Esophagus squamous epithelium (tissue), 5 donors: ENCODE measurements around the gene NBL1. TPM values are rescaled to one million over a fixed set of nuclear protein-coding genes. Genes with fewer than 3 reads are reported as not detected.

Experiments used
- DNase-seq: peaks from one replicate; lab custom pipeline; 2025; lab: John Stamatoyannopoulos, UW
- H3K27ac ChIP-seq, 4 donors: fragments of 200-600 bp; sonication (generic); one replicate each; pipeline ENCODE4 v1.5.1; 2016 to 2019; ENCODE audit warnings: mild to moderate bottlenecking in 1 of 4
- H3K27me3 ChIP-seq, 4 donors: fragments of 200-600 bp; sonication (generic); 1 replicate in 3 of 4; 2 replicates in 1 of 4; pipeline versions ENCODE4 v1.5.1 to v1.6.0; 2017 to 2021; ENCODE audit warnings: antibody characterized with exemption in 1 of 4
- H3K36me3 ChIP-seq, 3 donors: fragments of 200-600 bp; sonication (generic); one replicate each; pipeline ENCODE4 v1.5.1; 2016 to 2019
- H3K4me1 ChIP-seq, 3 donors: fragments of 200-600 bp; sonication (generic); one replicate each; pipeline ENCODE4 v1.5.1; 2017 to 2019
- H3K4me3 ChIP-seq, 4 donors: fragments of 200-600 bp; sonication (generic); 1 replicate in 3 of 4; 2 replicates in 1 of 4; pipeline ENCODE4 v1.5.1; 2016 to 2019; ENCODE audit warnings: mild to moderate bottlenecking in 2 of 4, moderate library complexity in 1 of 4
- H3K9me3 ChIP-seq, 3 donors: fragments of 200-600 bp; sonication (generic); one replicate each; pipeline ENCODE4 v1.5.1; 2016 to 2019
- POLR2A ChIP-seq, 4 donors: fragments of 450-650 bp; IDR thresholded peaks; one replicate each; pipeline ENCODE4 v1.6.1; 2017; ENCODE audit warnings: antibody characterized with exemption in 4 of 4, mild to moderate bottlenecking in 4 of 4, moderate library complexity in 3 of 4
- WGBS, 2 donors: methylation state at CpG; one replicate each; pipeline ENCODE4 v1.1.5; 2018; 5-methylcytosine and 5-hydroxymethylcytosine counted together
- intact Hi-C: fragments of 100-400 bp; cut with DNase I; formaldehyde crosslinking; loops from one replicate; pipeline ENCODE4 v1.15.0; 2022
- total RNA-seq, 4 donors: library from RNA; depleted of rRNA; stranded (reverse); fragments of >200 nt; gene quantifications; one replicate each; pipeline ENCODE4 v1.1.0, GENCODE V29; 2016
- TF ChIP-seq, protein P1 (sequence below), 6 experiments: fragments of 450-650 bp in 4 of 6; fragments of 200-600 bp in 2 of 6; sonication (generic) in 2 of 6; IDR thresholded peaks; one replicate each; pipeline ENCODE4 v1.5.1; 2016 to 2019; ENCODE audit warnings: antibody characterized with exemption in 6 of 6, mild to moderate bottlenecking in 4 of 6, moderate library complexity in 4 of 6
- donor health status: DM: yes; HTN: yes; CAD: no.

Gene NBL1
- total RNA-seq, 4 donors from 2014 or later: 67.8 to 170 (median 95.1) TPM

DNA sequence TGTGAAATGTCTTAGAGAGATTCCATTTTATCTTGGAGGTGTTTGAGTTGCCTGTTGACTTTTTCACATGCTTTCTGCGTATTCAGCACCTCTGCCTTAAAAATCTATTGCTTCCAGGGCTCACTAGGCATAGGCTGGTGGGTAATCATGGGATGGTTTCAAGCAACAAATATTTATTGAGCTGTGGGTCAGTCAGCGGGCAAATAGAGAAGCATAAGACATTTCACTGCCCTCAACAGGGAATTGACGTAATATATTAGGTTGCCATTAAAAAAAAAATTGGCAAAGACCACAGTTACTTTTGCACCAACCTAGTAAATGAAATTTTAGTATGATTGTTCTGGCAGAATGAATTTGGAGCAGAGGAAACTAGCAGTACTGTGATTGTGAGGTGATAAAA, 44.3 kb upstream of the NBL1 start:
- no peaks in the 10 kb centered on the region for H3K9me3 ChIP-seq
- H3K4me3 ChIP-seq: no peak overlapping the region
- no peaks in the 10 kb centered on the region for H3K27me3 ChIP-seq
- peak overlapping the region in 2 of 4 donors; percentile 95 to 97 for H3K27ac ChIP-seq
- DNase-seq: no peak
- peaks cover 0 to 86% (median 24%) of the 10 kb centered on the region in 3 donors for H3K4me1 ChIP-seq
- TF ChIP-seq, protein P1, sequence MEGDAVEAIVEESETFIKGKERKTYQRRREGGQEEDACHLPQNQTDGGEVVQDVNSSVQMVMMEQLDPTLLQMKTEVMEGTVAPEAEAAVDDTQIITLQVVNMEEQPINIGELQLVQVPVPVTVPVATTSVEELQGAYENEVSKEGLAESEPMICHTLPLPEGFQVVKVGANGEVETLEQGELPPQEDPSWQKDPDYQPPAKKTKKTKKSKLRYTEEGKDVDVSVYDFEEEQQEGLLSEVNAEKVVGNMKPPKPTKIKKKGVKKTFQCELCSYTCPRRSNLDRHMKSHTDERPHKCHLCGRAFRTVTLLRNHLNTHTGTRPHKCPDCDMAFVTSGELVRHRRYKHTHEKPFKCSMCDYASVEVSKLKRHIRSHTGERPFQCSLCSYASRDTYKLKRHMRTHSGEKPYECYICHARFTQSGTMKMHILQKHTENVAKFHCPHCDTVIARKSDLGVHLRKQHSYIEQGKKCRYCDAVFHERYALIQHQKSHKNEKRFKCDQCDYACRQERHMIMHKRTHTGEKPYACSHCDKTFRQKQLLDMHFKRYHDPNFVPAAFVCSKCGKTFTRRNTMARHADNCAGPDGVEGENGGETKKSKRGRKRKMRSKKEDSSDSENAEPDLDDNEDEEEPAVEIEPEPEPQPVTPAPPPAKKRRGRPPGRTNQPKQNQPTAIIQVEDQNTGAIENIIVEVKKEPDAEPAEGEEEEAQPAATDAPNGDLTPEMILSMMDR (IDR thresholded peaks at IDR 0.05): no peak
- TF ChIP-seq POLR2A (IDR thresholded peaks at IDR 0.05): no peak
- peaks cover 0 to 19% (median 0%) of the 10 kb centered on the region in 3 donors for H3K36me3 ChIP-seq
- WGBS, 2 donors: 84 to 94% methylated on average over 3 of the region's 3 CpGs
- intact Hi-C loops: no loop called here

DNA sequence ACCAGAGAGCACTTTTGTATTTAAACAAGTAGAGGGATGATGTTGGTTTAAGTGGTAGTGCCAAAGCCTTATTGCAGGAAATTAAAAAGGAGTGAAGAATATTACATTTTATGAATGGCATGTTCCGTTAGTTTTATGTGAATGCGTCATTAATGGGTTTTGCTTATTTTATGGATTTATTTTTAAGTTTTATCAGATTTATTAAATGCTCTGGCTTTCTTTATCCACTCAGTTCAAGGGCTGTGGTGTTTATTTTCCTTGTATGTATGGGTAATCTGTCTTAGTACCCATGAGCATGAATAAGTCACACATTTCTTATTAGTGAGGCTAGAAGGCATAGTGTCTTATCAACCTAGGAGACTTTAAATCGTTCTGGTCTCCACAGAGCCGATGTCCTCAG, 41.6 kb upstream of the NBL1 start:
- Histone ChIP-seq H3K27ac (peak overlapping the region in 3 of 4 donors; percentile 50 to 95 (median 51)), H3K4me1 (peaks cover 0 to 100% (median 31%) of the 10 kb centered on the region in 3 donors)

DNA sequence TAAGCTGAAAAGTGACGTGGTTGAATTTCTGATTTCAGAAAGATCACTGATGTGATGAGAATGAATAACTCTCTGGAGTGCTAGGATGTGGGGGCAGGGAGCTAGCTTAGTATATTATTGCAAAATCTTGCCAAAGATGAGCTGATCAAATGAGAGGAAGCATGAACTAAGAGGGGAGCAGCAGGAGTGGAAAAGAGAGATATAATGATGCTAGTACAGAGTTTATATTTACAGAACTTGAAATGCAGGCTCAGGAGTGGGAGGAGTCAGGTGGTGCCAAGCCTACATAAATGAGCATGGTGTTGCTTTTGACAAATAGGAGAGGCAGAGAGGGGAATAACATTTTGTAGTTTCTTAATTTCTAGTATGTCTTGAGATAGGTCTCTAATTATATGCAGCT, 38.1 kb upstream of the NBL1 start:
- 43 to 82% methylated on average over 1 of the region's 1 CpG for WGBS, 2 donors
- Histone ChIP-seq H3K4me1 (peaks cover 0 to 95% (median 13%) of the 10 kb centered on the region in 3 donors), H3K27ac (peak overlapping the region; percentile 14 to 60 (median 52)), H3K4me3 (no peak overlapping the region), H3K36me3 (peaks cover 0 to 18% (median 0%) of the 10 kb centered on the region in 3 donors), H3K9me3 (no peaks in the 10 kb centered on the region), H3K27me3 (no peaks in the 10 kb centered on the region)
- DNase-seq: no peak
- intact Hi-C loops: no loop called here
- no peak for TF ChIP-seq POLR2A (IDR thresholded peaks at IDR 0.05)
- TF ChIP-seq, protein P1 (IDR thresholded peaks at IDR 0.05): no peak

More for the DNA sequence above, 41.6 kb upstream of the NBL1 start:
- no peak for DNase-seq
- WGBS, 2 donors: 78 to 80% methylated on average over 4 of the region's 4 CpGs
- intact Hi-C loops: no loop called here
- Histone ChIP-seq H3K9me3 (no peaks in the 10 kb centered on the region), H3K4me3 (no peak overlapping the region), H3K36me3 (peaks cover 0 to 19% (median 0%) of the 10 kb centered on the region in 3 donors), H3K27me3 (no peaks in the 10 kb centered on the region)
- TF ChIP-seq, protein P1 (IDR thresholded peaks at IDR 0.05): no peak
- TF ChIP-seq POLR2A (IDR thresholded peaks at IDR 0.05): no peak

DNA sequence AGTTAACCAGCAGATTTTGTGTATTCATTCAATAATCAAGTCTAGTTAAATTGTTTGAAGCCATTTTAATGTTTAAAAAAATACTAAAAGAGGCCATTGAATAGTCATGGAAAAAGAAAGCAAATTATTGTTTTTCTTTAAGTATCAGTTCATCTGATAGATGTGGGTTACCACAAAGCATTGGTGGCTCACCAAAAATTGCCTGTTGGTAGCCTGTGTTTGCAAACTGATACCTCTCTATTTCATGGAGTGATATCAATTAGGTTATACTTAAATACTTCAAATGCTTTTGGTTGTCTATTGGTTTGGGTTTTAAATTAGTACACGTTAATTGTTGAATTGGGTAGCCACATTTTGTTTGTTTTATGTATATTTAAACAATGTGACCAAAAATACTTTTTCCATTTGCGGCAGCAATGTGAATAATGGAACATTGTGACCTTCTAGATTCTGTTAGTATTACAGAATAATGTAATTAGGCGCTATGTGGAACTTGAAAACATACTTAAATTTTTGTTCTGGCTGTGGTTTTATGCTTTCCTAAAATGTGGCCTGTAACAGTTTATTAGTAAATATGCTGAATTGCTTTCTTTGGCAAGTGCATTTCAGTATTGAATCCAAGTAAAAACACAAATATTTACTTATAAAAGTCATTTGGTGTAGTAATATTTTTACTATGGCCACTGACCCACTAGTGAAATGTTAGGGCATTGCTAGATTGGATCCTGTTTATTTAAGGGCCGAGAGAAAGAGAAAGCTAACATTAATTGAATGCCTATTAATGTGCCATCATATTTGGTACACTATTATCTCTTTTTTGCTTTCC, 37.1 kb upstream of the NBL1 start:
- DNase-seq: no peak
- H3K36me3 ChIP-seq: peaks cover 0 to 13% (median 0%) of the 10 kb centered on the region in 3 donors
- intact Hi-C loops: no loop called here
- H3K9me3 ChIP-seq: no peaks in the 10 kb centered on the region
- no peaks in the 10 kb centered on the region for H3K27me3 ChIP-seq
- WGBS, 2 donors: 48 to 51% methylated on average over 4 of the region's 4 CpGs
- no peak overlapping the region for H3K4me3 ChIP-seq
- peak overlapping the region; percentile 14 to 60 (median 50) for H3K27ac ChIP-seq
- no peak for TF ChIP-seq POLR2A (IDR thresholded peaks at IDR 0.05)
- H3K4me1 ChIP-seq: peaks cover 0 to 86% (median 13%) of the 10 kb centered on the region in 3 donors

DNA sequence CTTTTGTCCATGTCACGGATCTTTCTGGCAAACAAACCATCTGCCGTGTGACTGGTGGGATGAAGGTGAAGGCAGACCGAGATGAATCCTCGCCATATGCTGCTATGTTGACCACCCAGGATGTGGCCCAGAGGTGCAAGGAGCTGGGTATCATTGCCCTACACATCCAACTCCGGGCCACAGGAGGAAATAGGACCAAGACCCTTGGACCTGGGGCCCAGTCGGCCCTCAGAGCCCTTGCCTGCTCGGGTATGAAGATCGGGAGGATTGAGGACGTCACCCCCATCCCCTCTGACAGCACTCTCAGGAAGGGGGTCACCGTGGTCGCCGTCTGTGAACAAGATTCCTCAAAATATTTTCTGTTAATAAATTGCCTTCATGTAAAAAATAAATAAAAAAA, 35.9 kb upstream of the NBL1 start:
- intact Hi-C loops: no loop called here
- Histone ChIP-seq H3K4me1 (peaks cover 0 to 84% (median 13%) of the 10 kb centered on the region in 3 donors), H3K27ac (peak overlapping the region in 3 of 4 donors; percentile 45 to 65 (median 60)), H3K36me3 (peaks cover 0 to 7% (median 0%) of the 10 kb centered on the region in 3 donors), H3K27me3 (no peaks in the 10 kb centered on the region), H3K4me3 (no peak overlapping the region), H3K9me3 (no peaks in the 10 kb centered on the region)
- DNase-seq: no peak
- 78 to 86% methylated on average over 9 to 11 of the region's 12 CpGs for WGBS, 2 donors
- TF ChIP-seq, protein P1 (IDR thresholded peaks at IDR 0.05): no peak
- TF ChIP-seq POLR2A (IDR thresholded peaks at IDR 0.05): no peak
